Gastroesophageal sphincter (tissue), 4 donors: ENCODE data around the gene C1R. TPM values are rescaled to one million over a fixed set of nuclear protein-coding genes. Genes with fewer than 3 reads are reported as not detected.
"Not testable (repeated sequence)": the region's sequence is repeated elsewhere in the genome, so short reads cannot be mapped to it uniquely, and the experiment has no call there.

Source experiments
- ATAC-seq: fragments of 150-250 bp; one replicate; pipeline ENCODE4 v1.9.1; 2016; ENCODE audit warnings: mild to moderate bottlenecking, moderate library complexity
- H3K27ac ChIP-seq, 4 donors: fragments of 200-600 bp; sonication (generic) in 3 of 4; 1 replicate in 3 of 4; 2 replicates in 1 of 4; pipeline ENCODE4 v1.5.1; 2016 to 2019
- H3K27me3 ChIP-seq: fragments of 200-600 bp; sonication (generic); one replicate; pipeline ENCODE4 v1.5.1; 2019
- H3K36me3 ChIP-seq, 2 donors: fragments of 200-600 bp; sonication (generic); one replicate each; pipeline ENCODE4 v1.5.1; 2019; ENCODE audit warnings: control low read depth in 1 of 2
- H3K4me1 ChIP-seq, 3 donors: fragments of 200-600 bp; sonication (generic); 1 replicate in 2 of 3; 2 replicates in 1 of 3; pipeline ENCODE4 v1.5.1; 2016 to 2019; ENCODE audit warnings: control low read depth in 2 of 3
- H3K4me3 ChIP-seq, 2 donors: fragments of 200-600 bp; sonication (generic); one replicate each; pipeline ENCODE4 v1.5.1; 2019; ENCODE audit warnings: mild to moderate bottlenecking in 1 of 2, moderate library complexity in 1 of 2
- H3K9me3 ChIP-seq, 3 donors: fragments of 200-600 bp; sonication (generic); one replicate each; pipeline ENCODE4 v1.5.1; 2017 to 2019; ENCODE audit warnings: control low read depth in 2 of 3
- CTCF ChIP-seq, 4 experiments: fragments of 200-600 bp in 2 of 4; fragments of 450-650 bp in 2 of 4; sonication (generic) in 1 of 4; IDR thresholded peaks; one replicate each; pipeline ENCODE4 v1.5.1; 2017 to 2019; ENCODE audit warnings: antibody characterized with exemption in 4 of 4, mild to moderate bottlenecking in 2 of 4, moderate library complexity in 2 of 4
- EP300 ChIP-seq: sonication (generic); formaldehyde crosslinking; IDR thresholded peaks from one replicate; pipeline ENCODE4 v1.6.1; 2017; ENCODE audit warnings: antibody characterized with exemption, mild to moderate bottlenecking
- POLR2A ChIP-seq, 2 donors: fragments of 450-650 bp; IDR thresholded peaks; one replicate each; pipeline ENCODE4 v1.6.1; 2017; ENCODE audit warnings: antibody characterized with exemption in 2 of 2, mild to moderate bottlenecking in 2 of 2, moderate library complexity in 1 of 2
- POLR2AphosphoS5 ChIP-seq: sonication (generic); formaldehyde crosslinking; IDR thresholded peaks from one replicate; pipeline ENCODE4 v1.6.1; 2017; ENCODE audit warnings: antibody characterized with exemption
- WGBS, 2 donors: methylation state at CpG; one replicate each; pipeline ENCODE4 v1.1.5; 2018; ENCODE audit warnings: low coverage in 1 of 2; 5-methylcytosine and 5-hydroxymethylcytosine counted together
- total RNA-seq, 4 donors: library from RNA; depleted of rRNA; stranded (reverse); fragments of >200 nt; gene quantifications; one replicate each; pipeline ENCODE4 v1.1.0, GENCODE V29; 2016

Gene C1R
- total RNA-seq, 4 donors from 2014 or later: 330 to 846 (median 620) TPM

DNA sequence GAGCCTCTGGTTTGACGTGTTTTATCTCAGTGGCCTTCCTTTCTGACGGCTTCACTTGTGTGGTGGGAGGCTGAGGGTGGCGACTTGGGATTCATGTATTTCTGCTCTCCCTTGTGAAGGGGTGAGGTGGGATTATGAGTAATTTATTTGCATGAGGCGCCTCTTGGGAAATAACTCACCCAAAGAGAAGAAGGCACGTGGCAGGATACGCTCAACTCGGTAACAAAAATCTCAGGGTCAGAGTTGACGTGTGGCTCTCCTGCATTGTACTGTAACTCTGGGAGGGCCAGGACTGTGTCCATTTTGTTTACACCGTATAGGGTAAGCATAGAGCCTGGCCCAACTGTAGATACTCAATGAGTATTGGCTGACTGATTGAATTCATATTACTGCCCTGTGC, 46.3 kb downstream of the C1R start:
- Histone ChIP-seq H3K4me1 (no peaks in the 10 kb centered on the region), H3K27ac (no peak overlapping the region), H3K4me3 (no peak overlapping the region), H3K36me3 (no peaks in the 10 kb centered on the region), H3K9me3 (no peaks in the 10 kb centered on the region), H3K27me3 (no peaks in the 10 kb centered on the region)
- WGBS, 2 donors: 81 to 97% methylated on average over 5 to 7 of the region's 9 CpGs
- ATAC-seq: no peak
- TF ChIP-seq POLR2A (IDR thresholded peaks at IDR 0.05) (no peak), EP300 (no peak), CTCF (IDR thresholded peaks at IDR 0.05) (no peak), POLR2AphosphoS5 (no peak)

- no peaks in the 10 kb centered on the region for H3K9me3 ChIP-seq
- H3K27ac ChIP-seq: no peak overlapping the region
- no peaks in the 10 kb centered on the region for H3K4me1 ChIP-seq
- peak; percentile 79 for ATAC-seq
- no peaks in the 10 kb centered on the region for H3K27me3 ChIP-seq
- 43 to 49% methylated on average over 6 of the region's 6 CpGs for WGBS, 2 donors
- no peaks in the 10 kb centered on the region for H3K36me3 ChIP-seq
- TF ChIP-seq CTCF (IDR thresholded peaks at IDR 0.05): peak in 3 of 4 experiments; percentile 45 to 56 (median 51)
- no peak for TF ChIP-seq EP300
- no peak overlapping the region for H3K4me3 ChIP-seq
Observed at GRCh38 chr12:7042842-7043241, 49.4 kb downstream of the C1R start.

- no peak for ATAC-seq
- H3K9me3 ChIP-seq: no peaks in the 10 kb centered on the region
- H3K27ac ChIP-seq: no peak overlapping the region
- no peaks in the 10 kb centered on the region for H3K4me1 ChIP-seq
- H3K4me3 ChIP-seq: no peak overlapping the region
- H3K36me3 ChIP-seq: no peaks in the 10 kb centered on the region
- WGBS, 2 donors: 63 to 75% methylated on average over 8 to 10 of the region's 10 CpGs
- H3K27me3 ChIP-seq: no peaks in the 10 kb centered on the region
- TF ChIP-seq POLR2AphosphoS5 (no peak), POLR2A (IDR thresholded peaks at IDR 0.05) (no peak), CTCF (IDR thresholded peaks at IDR 0.05) (no peak)
Observed at GRCh38 chr12:7039403-7039802, 52.8 kb downstream of the C1R start.

DNA sequence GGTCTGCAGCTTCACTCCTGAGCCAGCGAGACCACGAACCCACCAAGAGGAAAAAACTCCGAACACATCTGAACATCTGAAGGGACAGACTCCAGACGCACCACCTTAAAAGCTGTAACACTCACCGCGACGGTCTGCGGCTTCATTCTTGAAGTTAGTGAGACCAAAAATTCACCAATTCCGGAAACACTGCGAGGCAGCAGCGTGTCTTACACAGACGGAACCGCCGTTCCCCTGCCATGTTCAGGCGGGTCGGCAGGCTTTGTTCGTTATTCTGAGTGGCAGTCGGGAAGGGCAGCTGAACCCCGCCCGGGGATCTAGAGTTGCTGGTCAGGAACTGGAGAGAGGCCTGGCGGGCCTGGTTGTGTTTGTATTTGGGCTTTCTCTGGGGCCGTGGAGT, 53.7 kb downstream of the C1R start:
- H3K36me3 ChIP-seq: no peaks in the 10 kb centered on the region
- H3K4me1 ChIP-seq: no peaks in the 10 kb centered on the region
- no peak overlapping the region for H3K4me3 ChIP-seq
- no peaks in the 10 kb centered on the region for H3K27me3 ChIP-seq
- no peak for ATAC-seq
- 85% methylated on average over 4 of the region's 22 CpGs; no CpG with 5 or more reads in 1 of the 2 donors for WGBS, 2 donors
- no peak for TF ChIP-seq POLR2AphosphoS5
- no peak for TF ChIP-seq EP300
- no peak for TF ChIP-seq POLR2A (IDR thresholded peaks at IDR 0.05)
- no peak for TF ChIP-seq CTCF (IDR thresholded peaks at IDR 0.05)
- no peaks in the 10 kb centered on the region for H3K9me3 ChIP-seq
- H3K27ac ChIP-seq: no peak overlapping the region

- not testable (repeated sequence) for H3K27ac ChIP-seq, H3K4me3 ChIP-seq, H3K36me3 ChIP-seq, ATAC-seq, H3K9me3 ChIP-seq, H3K4me1 ChIP-seq, H3K27me3 ChIP-seq
- WGBS, 2 donors: 92% methylated on average over 7 of the region's 32 CpGs; no CpG with 5 or more reads in 1 of the 2 donors
Observed at GRCh38 chr12:7037411-7037810, 54.8 kb downstream of the C1R start.

- Histone ChIP-seq H3K27me3 (no peaks in the 10 kb centered on the region), H3K27ac (no peak overlapping the region), H3K4me3 (no peak overlapping the region), H3K9me3 (no peaks in the 10 kb centered on the region), H3K4me1 (no peaks in the 10 kb centered on the region), H3K36me3 (no peaks in the 10 kb centered on the region)
- WGBS, 2 donors: 50 to 60% methylated on average over 2 of the region's 2 CpGs
- TF ChIP-seq CTCF (IDR thresholded peaks at IDR 0.05) (no peak), POLR2AphosphoS5 (no peak), POLR2A (IDR thresholded peaks at IDR 0.05) (no peak), EP300 (no peak)
- ATAC-seq: no peak
Observed at GRCh38 chr12:7035463-7035862, 56.8 kb downstream of the C1R start.
